T-helper 1 cell treated with Interleukin-12 subunit alpha and Interleukin-12 subunit beta and Interleukin-4 antibody, amounts not matched to agents 30 μg/mL and 1 μg/mL, for 36 hours (primary cell): ENCODE measurements around the gene NEB.

Experiments
- H3K27ac Mint-ChIP-seq: one replicate; pipeline ENCODE4 v1.8.0; 2021; ENCODE audit warnings: mild to moderate bottlenecking, mixed read lengths
- H3K27me3 Mint-ChIP-seq: one replicate; pipeline ENCODE4 v1.8.0; 2021; ENCODE audit warnings: low read depth, mixed read lengths
- H3K36me3 Mint-ChIP-seq: one replicate; pipeline ENCODE4 v1.8.0; 2021; ENCODE audit warnings: low read depth, mixed read lengths
- H3K4me1 Mint-ChIP-seq: one replicate; pipeline ENCODE4 v1.8.0; 2021; ENCODE audit warnings: low read depth, mixed read lengths
- H3K4me3 Mint-ChIP-seq: one replicate; pipeline ENCODE4 v1.8.0; 2021; ENCODE audit warnings: mild to moderate bottlenecking, moderate library complexity, mixed read lengths
- H3K9me3 Mint-ChIP-seq: one replicate; pipeline ENCODE4 v1.8.0; 2021; ENCODE audit warnings: mixed read lengths

Gene NEB

GRCh38 chr2:151523850-151524249 is 210.4 kb downstream of the NEB start:
- no peaks in the 10 kb centered on the region for H3K9me3 Mint-ChIP-seq
- H3K27ac Mint-ChIP-seq, result no peak overlapping the region
- H3K27me3 Mint-ChIP-seq, result no peaks in the 10 kb centered on the region
- no peaks in the 10 kb centered on the region for H3K36me3 Mint-ChIP-seq
- H3K4me3 Mint-ChIP-seq, result no peak overlapping the region
- no peaks in the 10 kb centered on the region for H3K4me1 Mint-ChIP-seq

DNA sequence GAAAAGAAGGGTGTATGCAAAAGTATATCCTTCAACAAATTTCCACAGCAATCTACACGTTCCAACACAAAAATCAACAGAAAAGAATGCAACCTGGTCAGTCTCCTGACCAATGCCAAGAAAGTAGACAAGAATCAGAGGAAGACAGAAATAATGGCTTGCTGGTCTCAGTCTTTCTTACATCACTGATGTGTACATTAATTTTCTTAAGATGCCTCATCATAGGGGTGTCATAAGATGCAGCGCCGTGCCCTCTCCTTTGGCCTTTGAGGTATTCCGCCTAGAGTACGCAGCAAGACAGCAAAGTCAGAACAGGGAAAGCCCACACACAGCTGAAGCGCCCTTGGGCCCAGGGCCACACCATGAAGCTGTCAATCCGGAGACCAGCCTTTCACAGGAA is 211.7 kb downstream of the NEB start:
- Mint-ChIP-seq H3K9me3 (no peaks in the 10 kb centered on the region), H3K27ac (no peak overlapping the region), H3K4me1 (no peaks in the 10 kb centered on the region), H3K27me3 (no peaks in the 10 kb centered on the region), H3K36me3 (no peaks in the 10 kb centered on the region), H3K4me3 (no peak overlapping the region)

DNA sequence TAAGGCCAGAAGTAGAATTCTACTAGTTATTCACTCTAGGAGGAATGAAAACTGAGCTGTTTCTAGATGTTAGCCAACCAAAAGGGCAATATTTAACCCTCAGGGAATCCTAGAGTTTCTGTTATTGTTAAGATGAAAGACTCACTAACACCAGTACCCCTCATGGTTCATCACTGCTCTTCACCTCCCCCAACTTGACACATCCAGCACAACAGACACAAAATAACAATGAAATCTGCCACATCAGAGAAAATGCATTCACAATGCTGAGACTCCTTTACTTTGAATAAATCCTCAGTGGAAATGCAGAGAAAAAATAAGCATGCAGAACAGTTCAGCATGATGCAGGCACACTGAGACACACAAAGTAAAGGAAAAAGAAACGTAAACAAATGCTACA is 213.3 kb downstream of the NEB start:
- Mint-ChIP-seq H3K36me3 (peaks cover 2% of the 10 kb centered on the region), H3K27ac (no peak overlapping the region), H3K27me3 (no peaks in the 10 kb centered on the region), H3K9me3 (no peaks in the 10 kb centered on the region), H3K4me1 (no peaks in the 10 kb centered on the region), H3K4me3 (no peak overlapping the region)

- no peaks in the 10 kb centered on the region for H3K4me1 Mint-ChIP-seq
- no peaks in the 10 kb centered on the region for H3K9me3 Mint-ChIP-seq
- no peaks in the 10 kb centered on the region for H3K27me3 Mint-ChIP-seq
- H3K36me3 Mint-ChIP-seq, result peaks cover 2% of the 10 kb centered on the region
- no peak overlapping the region for H3K27ac Mint-ChIP-seq
- H3K4me3 Mint-ChIP-seq, result no peak overlapping the region
These were observed 215.5 kb downstream of the NEB start for GRCh38 chr2:151518802-151519201.

- Mint-ChIP-seq H3K36me3 (peaks cover 3% of the 10 kb centered on the region), H3K9me3 (no peaks in the 10 kb centered on the region), H3K4me1 (no peaks in the 10 kb centered on the region), H3K4me3 (no peak overlapping the region), H3K27ac (no peak overlapping the region), H3K27me3 (no peaks in the 10 kb centered on the region)
These were observed 225.8 kb downstream of the NEB start for GRCh38 chr2:151508519-151508918.

- H3K4me1 Mint-ChIP-seq, result no peaks in the 10 kb centered on the region
- H3K27me3 Mint-ChIP-seq, result no peaks in the 10 kb centered on the region
- H3K36me3 Mint-ChIP-seq, result no peaks in the 10 kb centered on the region
- H3K9me3 Mint-ChIP-seq, result no peaks in the 10 kb centered on the region
- no peak overlapping the region for H3K4me3 Mint-ChIP-seq
- no peak overlapping the region for H3K27ac Mint-ChIP-seq
These were observed 228.1 kb downstream of the NEB start for GRCh38 chr2:151506170-151506569.

DNA sequence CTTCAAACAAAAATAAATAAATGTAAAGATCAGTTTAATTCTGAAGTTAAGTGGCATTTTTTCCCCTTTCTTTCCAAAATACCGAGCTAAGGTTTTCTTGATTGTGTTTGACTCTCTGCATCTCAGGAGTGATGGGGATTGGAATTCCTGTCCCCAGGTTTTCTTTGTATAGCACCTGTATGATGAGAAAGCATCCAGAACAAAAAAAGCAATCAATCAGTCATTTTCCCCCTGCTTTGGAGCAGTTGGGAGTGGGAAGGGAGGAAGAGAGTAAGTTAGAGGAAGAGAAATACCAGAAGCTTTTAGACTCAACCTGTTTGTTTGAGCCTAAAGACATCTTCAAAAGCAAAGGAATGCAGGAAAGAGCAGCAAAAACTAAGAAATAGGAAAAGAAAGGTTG is 236.1 kb downstream of the NEB start:
- H3K36me3 Mint-ChIP-seq, result peaks cover 7% of the 10 kb centered on the region
- peaks cover 1% of the 10 kb centered on the region for H3K4me1 Mint-ChIP-seq
- no peak overlapping the region for H3K4me3 Mint-ChIP-seq
- H3K9me3 Mint-ChIP-seq, result no peaks in the 10 kb centered on the region
- no peaks in the 10 kb centered on the region for H3K27me3 Mint-ChIP-seq
- no peak overlapping the region for H3K27ac Mint-ChIP-seq

DNA sequence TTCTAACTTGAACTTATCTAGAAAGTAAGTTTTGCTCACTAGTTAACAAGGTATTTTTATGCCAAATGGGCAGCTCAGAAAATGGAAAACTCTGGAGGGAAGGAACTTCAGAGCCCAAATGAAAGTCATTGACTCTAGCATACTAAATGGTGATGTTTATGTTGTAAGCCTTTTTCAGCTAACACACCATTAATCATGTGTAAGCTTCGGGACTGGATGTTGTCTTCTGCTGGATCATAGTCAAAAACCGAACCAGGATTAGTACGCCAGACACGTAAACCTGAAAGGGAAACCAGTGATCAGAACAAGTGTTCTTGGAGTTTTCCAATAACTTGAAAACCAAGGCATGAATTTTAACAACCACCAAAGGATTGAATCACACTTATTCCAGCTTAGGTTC is 242.8 kb downstream of the NEB start:
- Mint-ChIP-seq H3K9me3 (no peaks in the 10 kb centered on the region), H3K27me3 (no peaks in the 10 kb centered on the region), H3K27ac (no peak overlapping the region), H3K4me3 (no peak overlapping the region), H3K4me1 (no peaks in the 10 kb centered on the region), H3K36me3 (peaks cover 13% of the 10 kb centered on the region)

DNA sequence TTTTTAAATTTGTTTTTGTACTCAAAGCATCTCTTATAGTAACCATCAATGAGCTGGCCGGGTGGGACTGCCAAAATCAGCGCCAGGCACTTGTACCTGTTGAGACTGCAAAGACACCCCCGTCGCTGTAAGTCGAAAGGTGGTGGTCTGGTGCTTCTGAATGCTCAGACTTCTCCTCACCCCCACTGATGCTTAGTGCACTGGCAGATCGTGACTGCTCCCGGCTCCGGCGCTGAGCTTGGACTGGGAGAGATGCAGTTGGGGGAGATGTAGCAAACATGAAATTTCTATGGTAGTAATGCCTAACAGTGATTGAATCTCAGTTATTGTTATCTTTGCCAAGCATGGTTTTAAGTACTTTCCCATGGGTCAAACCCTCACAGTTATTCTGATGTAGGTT is 244.0 kb downstream of the NEB start:
- H3K4me1 Mint-ChIP-seq, result peaks cover 4% of the 10 kb centered on the region
- H3K9me3 Mint-ChIP-seq, result no peaks in the 10 kb centered on the region
- peaks cover 21% of the 10 kb centered on the region for H3K36me3 Mint-ChIP-seq
- no peak overlapping the region for H3K27ac Mint-ChIP-seq
- H3K4me3 Mint-ChIP-seq, result no peak overlapping the region
- H3K27me3 Mint-ChIP-seq, result no peaks in the 10 kb centered on the region

DNA sequence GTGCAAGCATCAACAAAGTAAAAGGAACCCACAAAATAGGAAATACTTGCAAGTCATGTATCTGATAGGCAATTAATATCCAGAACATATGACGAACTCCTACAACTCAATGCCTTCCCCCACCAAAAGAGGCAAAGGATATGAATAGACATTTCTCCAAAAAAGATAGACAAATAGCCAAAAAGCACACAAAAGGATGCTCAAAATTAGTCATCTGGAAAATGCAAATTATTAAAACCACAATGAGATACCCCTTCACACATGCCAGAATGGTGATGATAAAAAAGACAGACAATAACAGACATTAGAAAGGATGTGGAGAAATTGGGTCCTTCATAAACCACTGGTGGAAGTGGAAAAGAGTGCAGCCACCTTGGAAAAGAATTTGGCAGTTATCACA is 248.2 kb downstream of the NEB start:
- Mint-ChIP-seq H3K4me3 (no peak overlapping the region), H3K36me3 (peaks cover 40% of the 10 kb centered on the region), H3K27me3 (no peaks in the 10 kb centered on the region), H3K4me1 (peaks cover 21% of the 10 kb centered on the region), H3K9me3 (no peaks in the 10 kb centered on the region), H3K27ac (no peak overlapping the region)

GRCh38 chr2:151484100-151484499 is 250.2 kb downstream of the NEB start:
- Mint-ChIP-seq H3K4me1 (peaks cover 27% of the 10 kb centered on the region), H3K36me3 (peaks cover 49% of the 10 kb centered on the region), H3K27ac (no peak overlapping the region), H3K4me3 (no peak overlapping the region), H3K27me3 (no peaks in the 10 kb centered on the region), H3K9me3 (no peaks in the 10 kb centered on the region)

DNA sequence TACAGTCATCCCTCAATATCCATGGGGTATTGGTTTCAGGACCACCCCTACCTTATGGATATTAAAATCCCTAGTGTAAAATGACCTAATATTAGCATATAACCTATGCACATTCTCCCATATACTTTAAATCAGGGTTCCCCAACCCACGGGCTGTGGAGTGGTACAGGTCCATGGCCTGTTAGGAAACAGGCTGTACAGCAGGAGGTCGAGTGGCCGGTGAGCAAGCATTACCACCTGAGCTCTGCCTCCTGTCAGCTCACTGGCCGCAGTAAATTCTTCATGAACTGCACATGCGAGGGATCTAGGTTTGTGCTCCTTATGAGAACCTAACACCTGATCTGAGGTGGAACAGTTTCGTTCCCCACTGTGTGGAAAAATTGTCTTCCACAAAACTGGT is 250.7 kb downstream of the NEB start:
- H3K9me3 Mint-ChIP-seq, result no peaks in the 10 kb centered on the region
- no peak overlapping the region for H3K4me3 Mint-ChIP-seq
- no peak overlapping the region for H3K27ac Mint-ChIP-seq
- H3K4me1 Mint-ChIP-seq, result peaks cover 27% of the 10 kb centered on the region
- H3K27me3 Mint-ChIP-seq, result no peaks in the 10 kb centered on the region
- H3K36me3 Mint-ChIP-seq, result peaks cover 54% of the 10 kb centered on the region

- Mint-ChIP-seq H3K36me3 (peaks cover 62% of the 10 kb centered on the region), H3K4me1 (peaks cover 28% of the 10 kb centered on the region), H3K27me3 (no peaks in the 10 kb centered on the region), H3K27ac (peak overlapping the region; percentile 38), H3K4me3 (no peak overlapping the region), H3K9me3 (no peaks in the 10 kb centered on the region)
These were observed 252.0 kb downstream of the NEB start for GRCh38 chr2:151482171-151482725.

- Mint-ChIP-seq H3K4me1 (peaks cover 28% of the 10 kb centered on the region), H3K27me3 (no peaks in the 10 kb centered on the region), H3K36me3 (peaks cover 65% of the 10 kb centered on the region), H3K9me3 (no peaks in the 10 kb centered on the region), H3K27ac (peak overlapping the region; percentile 38), H3K4me3 (no peak overlapping the region)
These were observed 252.5 kb downstream of the NEB start for GRCh38 chr2:151481744-151482143.

DNA sequence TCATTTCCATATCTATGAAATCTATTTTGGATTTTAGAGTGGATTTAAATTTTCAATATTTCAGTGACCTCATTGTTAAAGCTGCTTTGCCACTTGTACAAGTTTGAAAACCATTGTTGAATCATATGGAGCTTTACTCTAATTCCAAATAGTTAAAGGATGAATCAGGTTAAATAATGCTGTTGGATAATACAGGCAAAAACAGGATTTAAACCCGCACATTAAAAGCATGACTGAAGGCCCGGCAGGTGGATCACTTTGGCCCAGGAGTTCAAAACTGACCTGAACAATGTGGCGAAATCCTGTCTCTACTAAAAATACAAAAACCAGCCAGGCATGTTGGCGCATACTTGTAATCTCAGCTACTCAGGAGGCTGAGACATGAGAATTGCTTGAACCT is 256.3 kb downstream of the NEB start:
- peaks cover 23% of the 10 kb centered on the region for H3K4me1 Mint-ChIP-seq
- peaks cover 65% of the 10 kb centered on the region for H3K36me3 Mint-ChIP-seq
- H3K4me3 Mint-ChIP-seq, result no peak overlapping the region
- no peaks in the 10 kb centered on the region for H3K9me3 Mint-ChIP-seq
- H3K27ac Mint-ChIP-seq, result no peak overlapping the region
- no peaks in the 10 kb centered on the region for H3K27me3 Mint-ChIP-seq

DNA sequence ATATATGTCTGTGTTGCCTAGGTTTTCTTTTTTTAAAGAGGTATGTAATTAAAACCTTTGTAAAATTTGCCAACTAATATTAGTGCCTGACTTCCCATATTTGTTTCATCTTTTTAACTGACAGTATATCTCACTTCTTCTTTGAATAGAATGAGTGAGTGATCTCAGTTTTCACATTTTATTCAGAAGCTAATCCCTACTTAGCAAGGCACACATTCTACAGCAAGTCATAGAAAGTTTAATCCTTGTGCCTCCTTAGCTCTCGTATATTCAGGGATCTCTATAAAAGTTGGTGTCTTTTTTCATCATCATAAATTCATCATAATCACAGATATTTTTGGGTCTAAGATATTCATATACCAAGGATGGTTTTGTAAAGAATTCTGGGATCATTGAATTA is 258.0 kb downstream of the NEB start:
- Mint-ChIP-seq H3K4me3 (no peak overlapping the region), H3K4me1 (peaks cover 11% of the 10 kb centered on the region), H3K27me3 (no peaks in the 10 kb centered on the region), H3K9me3 (no peaks in the 10 kb centered on the region), H3K27ac (no peak overlapping the region), H3K36me3 (peaks cover 63% of the 10 kb centered on the region)
